CD4-positive, alpha-beta T cell treated with Interleukin-2 at 100 ng/mL for 4 hours (primary cell): ENCODE measurements around the gene DDX56.
A peak's percentile ranks its signal among the peaks of the same experiment; 100 is the strongest.

ENCODE experiments used
- DNase-seq: peaks from one replicate; pipeline ENCODE4 v3.0.0-alpha.2; 2020; ENCODE audit warnings: low spot score

DDX56 gene

DNA sequence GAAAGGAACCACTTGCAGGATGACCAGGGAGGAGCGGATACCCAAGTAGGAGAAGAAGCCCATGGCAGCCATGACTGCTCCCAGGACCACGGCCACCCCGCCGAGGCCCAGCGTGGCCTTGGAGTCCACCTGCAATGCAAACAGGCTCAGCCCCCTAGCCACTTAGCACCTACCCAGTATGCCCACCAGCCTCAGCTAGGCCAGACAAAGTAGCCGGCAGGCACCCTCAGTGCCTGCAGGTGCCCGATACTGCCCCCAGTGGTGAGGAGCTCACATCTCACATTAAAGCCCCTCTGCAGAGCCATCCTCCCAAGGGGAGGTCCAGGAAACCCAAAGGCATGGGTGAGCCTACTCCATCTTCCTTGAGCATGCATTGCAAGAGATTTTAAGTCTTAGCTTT is 39.2 kb downstream of the DDX56 start:
- peak; percentile 43 for DNase-seq

DNA sequence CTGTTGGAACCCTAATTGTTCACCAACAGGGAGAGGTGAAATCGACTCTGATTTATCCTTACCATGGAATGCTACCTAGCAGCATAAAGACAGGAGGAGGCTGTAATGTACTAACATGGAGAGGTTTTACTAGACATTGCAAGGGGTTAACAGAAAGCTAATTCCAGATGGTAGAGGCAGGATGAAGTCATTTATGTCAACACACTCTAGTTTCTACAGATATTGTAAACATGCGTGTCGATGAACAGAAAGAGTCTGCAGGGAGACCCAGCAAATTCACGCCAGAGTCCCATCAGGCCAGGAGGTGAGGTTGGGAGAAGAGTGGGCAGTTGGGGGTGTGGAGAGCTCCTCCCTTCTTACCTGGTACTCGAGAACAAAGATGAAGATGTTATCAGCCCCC is 39.6 kb downstream of the DDX56 start:
- DNase-seq = no peak

DNA sequence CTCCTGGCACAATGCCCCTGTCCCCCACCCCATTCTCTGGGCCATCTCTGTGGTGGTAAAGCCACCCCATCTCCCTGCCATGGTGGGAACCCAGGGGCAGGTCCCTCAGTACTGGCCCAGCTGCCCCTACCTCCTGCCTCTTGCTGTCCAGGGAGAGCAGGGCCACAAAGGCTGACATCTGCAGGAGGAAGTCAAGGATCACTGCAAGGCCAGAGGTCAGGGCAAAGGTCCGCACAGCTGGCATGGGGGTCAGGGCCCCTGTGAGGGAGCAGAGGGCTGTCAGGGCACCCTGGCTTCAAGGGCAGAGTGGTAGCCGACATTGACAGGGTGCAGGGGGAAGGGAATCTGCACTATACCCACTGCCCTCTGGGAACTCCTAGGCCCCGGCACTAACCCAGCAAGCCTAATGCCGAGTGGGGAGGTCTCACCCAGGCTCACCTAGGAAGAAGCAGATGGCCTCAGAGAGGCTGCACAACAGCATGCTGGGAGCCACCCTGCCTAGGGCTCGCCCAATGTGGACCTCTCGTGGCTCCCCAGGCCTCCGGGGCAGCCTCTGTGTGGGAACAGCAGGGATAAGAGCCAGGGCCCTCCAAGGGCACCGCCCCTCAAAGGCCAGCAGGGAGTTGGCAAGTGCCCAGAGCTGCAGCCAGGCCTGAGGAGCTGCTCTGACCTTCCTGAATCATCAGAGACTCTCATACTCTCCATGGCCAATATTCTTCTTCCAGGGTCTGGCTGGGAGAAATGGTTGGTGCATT is 40.2 kb downstream of the DDX56 start:
- no peak for DNase-seq

GRCh38 chr7:44531421-44532380 is 42.0 kb downstream of the DDX56 start:
- no peak for DNase-seq

GRCh38 chr7:44530990-44531389 is 42.7 kb downstream of the DDX56 start:
- no peak for DNase-seq

GRCh38 chr7:44524811-44525388 is 48.8 kb downstream of the DDX56 start:
- no peak for DNase-seq

DNA sequence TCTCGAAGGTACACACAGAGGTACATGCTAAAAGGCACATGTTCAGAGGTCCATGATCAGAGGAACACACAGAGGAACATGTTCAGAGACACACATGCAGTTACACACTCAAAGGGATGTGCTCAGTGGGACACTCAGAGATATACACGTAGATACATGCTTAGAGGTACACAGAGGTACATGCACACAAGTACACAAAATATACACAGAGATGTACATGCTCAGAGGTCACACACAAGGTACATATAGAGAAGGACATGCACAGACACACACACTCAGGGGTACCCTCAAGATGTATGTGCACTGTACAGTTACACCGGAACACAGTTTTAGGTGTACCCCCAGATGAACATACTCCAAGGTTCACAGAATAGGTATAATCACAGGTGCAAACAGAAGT is 51.4 kb downstream of the DDX56 start:
- no peak for DNase-seq

DNA sequence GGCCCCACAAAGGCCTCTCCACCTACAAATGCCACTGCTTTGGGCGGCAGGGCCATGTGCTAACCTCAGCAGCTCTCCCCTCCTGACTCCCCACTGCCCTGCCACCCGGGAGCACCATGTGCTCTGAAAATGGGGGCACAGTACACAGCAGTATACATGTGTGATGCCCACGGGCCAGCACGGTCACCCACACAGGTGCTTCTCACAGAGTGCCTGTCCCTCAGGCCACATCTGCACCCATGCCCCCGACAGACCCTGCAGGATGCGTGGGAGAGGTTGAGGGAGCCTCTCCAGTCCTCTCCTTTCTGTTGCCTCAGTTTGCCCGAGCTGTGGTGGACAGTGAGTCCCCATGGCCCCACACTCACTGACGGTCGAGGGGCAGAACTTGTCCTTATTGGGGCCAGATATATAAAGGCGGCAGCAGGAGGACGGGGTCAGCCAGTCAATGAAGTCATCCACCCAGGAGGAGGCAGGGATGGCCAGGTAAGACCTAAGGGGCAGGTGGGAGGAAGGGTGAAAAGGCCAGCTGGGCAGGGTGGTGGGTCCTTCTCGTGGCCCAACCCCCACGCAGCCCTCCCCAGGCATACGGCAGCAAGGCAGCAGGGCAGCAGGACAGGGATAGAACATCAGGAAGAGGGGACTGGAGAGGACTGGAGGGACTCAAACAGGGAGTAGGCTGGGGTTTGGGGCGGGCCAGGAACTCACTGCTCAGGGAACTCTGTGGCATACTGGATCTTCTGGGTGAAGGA is 52.2 kb downstream of the DDX56 start:
- no peak for DNase-seq

- DNase-seq = no peak
Observed at GRCh38 chr7:44520574-44520973, 53.1 kb downstream of the DDX56 start.

- no peak for DNase-seq
Observed at GRCh38 chr7:44519546-44519945, 54.2 kb downstream of the DDX56 start.

GRCh38 chr7:44518761-44519160 is 54.9 kb downstream of the DDX56 start:
- no peak for DNase-seq

DNA sequence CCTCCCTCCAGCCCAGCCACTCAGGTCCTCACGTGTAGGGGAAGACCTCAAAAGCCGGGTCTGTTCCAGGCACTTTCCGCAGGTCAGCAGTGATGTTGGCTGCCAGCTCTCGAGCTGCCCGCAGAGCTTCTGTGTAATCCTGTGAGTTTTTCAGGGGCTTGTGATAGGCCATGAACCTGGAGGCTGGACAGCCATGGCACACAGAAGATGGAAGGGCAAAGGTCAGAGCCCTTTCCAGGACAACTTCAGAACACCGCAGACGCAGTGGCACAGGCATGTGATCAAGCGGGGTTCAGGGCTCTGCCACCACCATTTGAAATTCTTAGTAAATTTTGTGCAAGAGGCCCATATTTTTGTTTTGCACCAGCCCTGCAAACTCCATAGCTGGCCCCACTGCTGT is 56.5 kb downstream of the DDX56 start:
- DNase-seq = no peak
